GM19240 (cell line): ENCODE measurements around the gene RAX2.
"Not testable (repeated sequence)": the region's sequence is repeated elsewhere in the genome, so short reads cannot be mapped to it uniquely, and the experiment has no call there.

Experiments used
- DNase-seq: peaks from one replicate; pipeline ENCODE4 v3.0.0; 2011; ENCODE audit warnings: low spot score; ENCODE audit not compliant: insufficient read length

The RAX2 gene

DNA sequence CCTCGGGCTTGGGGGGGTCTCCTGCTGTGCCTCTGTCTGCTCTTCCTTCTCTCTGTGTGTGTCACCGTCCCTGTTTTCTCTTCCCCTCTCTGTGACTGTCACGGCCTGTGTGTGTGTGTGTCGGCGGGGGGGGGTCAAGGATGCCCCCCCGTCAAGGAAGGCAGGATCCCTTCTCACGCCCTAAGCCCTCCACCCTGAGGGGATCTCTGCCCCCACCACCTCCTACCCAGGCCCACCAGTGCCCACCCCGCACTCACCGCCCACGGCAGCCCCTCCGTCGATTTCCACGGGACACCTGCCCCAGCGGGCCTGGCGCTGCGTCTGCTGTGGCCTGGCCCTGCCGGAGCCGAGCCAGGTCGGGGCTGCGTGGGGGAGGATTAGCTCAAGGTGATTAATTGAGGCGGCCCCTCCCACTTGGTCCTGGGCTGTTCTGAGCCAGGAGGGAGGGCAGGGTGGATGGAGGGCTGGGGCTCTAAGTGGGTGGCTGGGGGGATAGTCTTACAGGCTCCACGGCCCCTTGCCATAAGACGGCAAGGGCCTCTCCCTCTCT, at the start of gene RAX2:
TSS of gene RAX2 (minus strand) at position 323 of the 550 bp plus-strand sequence. CDS start 486 bp downstream, outside the sequence.
- no peak for DNase-seq

DNA sequence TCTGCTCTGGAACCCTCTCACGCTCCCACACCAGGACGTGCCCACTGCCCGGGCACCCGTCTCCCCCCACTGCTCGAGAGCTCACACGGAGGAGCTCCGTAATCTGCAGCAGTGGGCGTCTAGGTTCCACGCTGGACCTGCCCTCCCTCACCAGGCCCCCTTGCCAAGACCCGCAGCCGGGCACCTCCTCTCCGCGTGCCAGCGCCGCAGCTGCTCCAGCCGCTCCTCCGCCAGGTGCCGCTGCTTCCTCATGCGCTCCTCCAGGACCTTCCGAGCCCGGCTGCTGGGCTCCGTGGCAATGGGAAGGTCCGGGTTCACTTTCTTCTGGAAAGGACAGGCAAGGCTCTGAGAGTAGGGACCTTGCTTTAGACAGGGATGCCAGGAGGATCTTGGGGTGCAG, 49.1 kb upstream of the RAX2 start:
- no peak for DNase-seq

GRCh38 chr19:3819989-3820388, 48.0 kb upstream of the RAX2 start:
- DNase-seq = no peak

- no peak for DNase-seq
Measured at GRCh38 chr19:3818918-3819317, 46.9 kb upstream of the RAX2 start.

- DNase-seq = no peak
Measured at GRCh38 chr19:3818466-3818865, 46.4 kb upstream of the RAX2 start.

- no peak for DNase-seq
Measured at GRCh38 chr19:3817761-3818160, 45.7 kb upstream of the RAX2 start.

GRCh38 chr19:3816566-3817218, 44.7 kb upstream of the RAX2 start:
- DNase-seq = no peak

DNA sequence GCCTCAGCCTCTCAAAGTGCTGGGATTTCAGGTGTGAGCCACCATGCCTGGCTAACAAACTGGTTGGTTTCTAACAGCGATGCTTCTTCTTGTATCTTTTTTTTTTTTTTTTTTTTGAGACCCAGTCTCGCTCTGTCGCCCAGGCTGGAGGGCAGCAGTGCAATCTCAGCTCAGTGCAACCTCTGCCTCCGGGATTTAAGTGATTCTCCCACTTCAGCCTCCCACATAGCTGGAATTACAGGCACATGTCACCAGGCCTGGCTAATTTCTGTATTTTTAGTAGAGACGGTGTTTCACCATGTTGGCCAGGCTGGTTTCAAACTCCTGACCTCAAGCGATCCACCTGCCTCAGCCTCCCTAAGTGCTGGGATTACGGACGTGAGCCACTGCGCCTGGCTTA, 44.1 kb upstream of the RAX2 start:
- not testable (repeated sequence) for DNase-seq

DNA sequence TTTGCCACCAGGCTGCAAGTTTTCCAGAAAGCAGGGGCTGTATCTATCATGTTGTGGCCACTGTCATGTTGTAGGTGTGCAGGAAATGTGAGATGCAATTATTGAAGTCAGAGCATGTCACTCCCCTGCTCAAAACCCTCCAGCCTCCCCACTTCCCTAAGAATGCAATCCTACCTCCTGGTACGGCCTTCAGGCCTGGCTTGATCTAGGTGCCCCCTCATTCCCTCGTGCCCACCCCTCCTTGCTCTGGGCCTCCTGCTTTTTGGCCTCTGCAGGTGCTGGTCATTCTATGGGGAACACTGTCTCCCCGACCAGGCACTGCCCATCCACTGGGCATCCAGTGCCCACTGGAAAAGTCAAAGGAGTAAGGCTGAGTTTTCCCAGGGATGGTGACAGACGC, 42.6 kb upstream of the RAX2 start:
- DNase-seq = no peak

DNA sequence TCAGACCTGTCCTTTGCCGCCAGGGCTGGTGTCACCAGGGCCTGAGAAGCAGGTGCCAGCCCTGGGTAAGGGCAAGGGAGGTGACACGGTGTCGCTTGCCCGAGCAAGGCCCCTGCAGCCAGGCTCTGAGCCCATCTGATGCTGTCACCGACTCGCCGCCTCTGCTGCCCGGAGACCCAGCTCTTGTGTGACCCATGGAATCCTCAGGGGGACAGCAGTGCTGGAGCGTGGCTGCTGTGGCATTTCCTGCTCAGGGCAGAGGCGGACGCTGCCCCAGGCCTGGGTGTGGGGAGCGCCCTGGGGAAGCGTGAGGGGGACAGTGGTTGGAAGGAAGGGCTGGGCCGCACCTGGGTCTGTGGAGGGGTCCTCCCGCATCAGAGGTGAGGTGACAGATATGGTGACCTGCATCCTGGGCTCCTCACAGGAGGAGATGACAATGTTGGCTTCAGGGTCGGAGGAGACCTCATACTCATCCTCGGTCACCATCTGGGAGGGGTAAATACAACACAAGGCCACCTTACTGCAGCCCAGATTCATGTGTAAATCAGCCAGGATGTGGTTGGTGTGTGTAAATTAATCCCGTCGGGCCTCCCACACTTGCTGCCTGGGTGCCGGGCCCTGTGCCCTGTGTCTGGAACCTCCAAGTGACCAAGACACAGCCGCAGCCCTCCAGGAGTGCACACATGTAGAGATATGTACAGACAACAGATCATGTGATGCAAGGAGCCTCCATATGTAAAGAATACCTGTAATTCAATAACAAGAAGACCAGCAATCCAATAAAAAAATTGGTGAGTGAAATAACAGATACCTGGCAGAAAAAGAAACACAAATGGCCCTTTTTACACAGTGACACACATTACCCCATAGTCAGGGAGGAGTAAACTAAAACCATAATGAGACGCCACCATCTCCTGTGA, 41.7 kb upstream of the RAX2 start:
- DNase-seq = no peak

GRCh38 chr19:3810708-3811355, 38.8 kb upstream of the RAX2 start:
- DNase-seq = no peak

GRCh38 chr19:3809881-3810707, 38.1 kb upstream of the RAX2 start:
- DNase-seq = no peak

DNA sequence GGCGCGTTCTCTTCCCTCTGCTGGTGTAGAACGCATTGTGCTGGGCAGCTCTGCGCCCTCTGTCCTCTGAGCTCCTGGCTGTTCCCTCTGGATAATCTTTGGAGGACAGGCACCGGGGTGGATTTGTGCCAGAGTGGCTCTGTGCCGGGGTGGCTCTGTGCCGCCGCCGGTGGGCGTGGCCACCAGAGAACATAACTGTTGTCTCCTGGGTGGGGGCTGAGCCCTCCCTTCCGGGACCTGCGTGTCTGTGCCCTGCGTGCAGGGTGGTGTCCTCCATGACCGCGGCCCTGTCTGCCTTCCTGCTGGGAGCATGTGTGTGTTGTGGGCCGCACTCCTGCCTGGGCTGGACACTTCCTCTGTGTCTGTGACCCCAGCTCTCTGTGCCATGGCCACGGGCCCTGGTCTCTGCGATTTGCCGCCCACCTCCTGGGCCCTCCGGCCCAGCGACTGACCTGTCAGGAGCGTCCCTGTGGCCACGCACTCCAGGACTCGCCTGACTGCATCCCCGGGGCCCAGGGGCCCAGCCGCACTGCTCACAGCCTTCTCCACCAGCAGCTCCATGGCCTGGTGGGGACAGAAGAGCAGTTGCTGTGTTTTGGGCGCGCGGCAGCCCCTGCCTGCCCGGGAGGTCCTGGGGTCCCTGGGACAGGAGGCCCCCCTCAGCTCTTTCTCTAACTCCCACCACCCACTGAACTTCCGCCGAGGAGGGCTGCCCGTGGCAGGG, 36.6 kb upstream of the RAX2 start:
- DNase-seq = no peak

- DNase-seq = no peak
Measured at GRCh38 chr19:3807574-3808354, 35.7 kb upstream of the RAX2 start.

- no peak for DNase-seq
Measured at GRCh38 chr19:3807131-3807480, 35.1 kb upstream of the RAX2 start.

DNA sequence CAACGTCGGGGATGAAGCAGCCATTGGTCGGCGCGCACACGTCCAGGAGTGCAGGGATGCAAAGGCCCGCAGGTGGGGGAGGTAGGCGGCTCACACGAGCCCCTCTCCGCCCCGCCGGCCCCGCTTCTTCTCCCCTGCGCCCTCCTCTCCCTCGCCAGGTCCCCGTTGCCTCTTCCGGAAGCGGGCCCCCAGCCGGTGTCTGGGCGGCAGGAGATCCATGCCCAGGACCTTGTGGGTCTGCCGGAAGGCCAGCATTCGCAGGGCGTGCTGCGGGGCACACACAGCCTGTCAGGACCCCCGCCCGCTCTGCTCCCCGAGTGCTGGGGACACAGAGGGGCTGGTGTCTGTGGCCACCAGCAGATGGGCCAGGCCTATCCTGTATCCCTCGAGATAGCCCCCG, 33.8 kb upstream of the RAX2 start:
- DNase-seq = no peak

GRCh38 chr19:3804429-3804828, 32.4 kb upstream of the RAX2 start:
- DNase-seq = no peak

- no peak for DNase-seq
Measured at GRCh38 chr19:3803986-3804385, 32.0 kb upstream of the RAX2 start.

- DNase-seq = no peak
Measured at GRCh38 chr19:3803114-3803888, 31.3 kb upstream of the RAX2 start.
